K562 (cell line): ENCODE measurements around the gene MCAT. TPM values are rescaled to one million over a fixed set of nuclear protein-coding genes. Genes with fewer than 3 reads are reported as not detected.

Experiments
- ATF1 ChIP-seq, 2 experiments: fragments of 450-650 bp in 1 of 2; IDR thresholded peaks; 2 replicates each; pipeline ENCODE4 v1.6.1; 2016; ENCODE audit warnings: missing compliant biosample characterization in 1 of 2, missing genetic modification characterization in 1 of 2
- BRF1 ChIP-seq: IDR thresholded peaks from 3 replicates; pipeline ENCODE4 v1.6.1; 2011; ENCODE audit warnings: borderline replicate concordance, mild to moderate bottlenecking; ENCODE audit not compliant: insufficient read length; ENCODE audit errors: extremely low read depth
- CBX1 ChIP-seq: sonication (generic); IDR thresholded peaks from 2 replicates; pipeline ENCODE4 v1.6.1; 2016; ENCODE audit warnings: antibody characterized with exemption, low read depth, mild to moderate bottlenecking
- CC2D1A ChIP-seq: fragments of 450-650 bp; IDR thresholded peaks from 2 replicates; pipeline ENCODE4 v1.6.1; 2017; ENCODE audit warnings: mild to moderate bottlenecking
- CREB1 ChIP-seq, 2 experiments: sonication (generic) in 1 of 2; formaldehyde crosslinking in 1 of 2; IDR thresholded peaks; 2 replicates each; pipeline versions ENCODE4 v1.6.1 to v1.8.0; 2012 to 2022; ENCODE audit warnings: inconsistent platforms in 1 of 2, mild to moderate bottlenecking in 1 of 2, missing genetic modification reagents in 1 of 2, moderate library complexity in 1 of 2
- E2F8 ChIP-seq: fragments of 450-650 bp; IDR thresholded peaks from 2 replicates; pipeline ENCODE4 v1.7.1; 2018; ENCODE audit warnings: mild to moderate bottlenecking, low read depth; ENCODE audit not compliant: partially characterized antibody
- GTF2A2 ChIP-seq: IDR thresholded peaks from 2 replicates; pipeline ENCODE4 v1.6.1; 2016; ENCODE audit warnings: mild to moderate bottlenecking, missing genetic modification characterization, missing compliant biosample characterization
- LARP7 ChIP-seq: fragments of 450-650 bp; IDR thresholded peaks from 2 replicates; pipeline ENCODE4 v1.6.1; 2016
- MAZ ChIP-seq, 2 experiments: fragments of 450-650 bp in 1 of 2; sonication (generic) in 1 of 2; formaldehyde crosslinking; IDR thresholded peaks in 1 of 2; conservative IDR thresholded peaks in 1 of 2; 2 replicates each; pipeline versions ENCODE4 v1.4.0 to v1.5.0; 2020; ENCODE audit warnings: mild to moderate bottlenecking in 1 of 2, missing genetic modification reagents in 1 of 2
- MTF1 ChIP-seq: fragments of 250-450 bp; sonication (Bioruptor Pico); IDR thresholded peaks from 2 replicates; pipeline ENCODE4 v1.9.0; 2021; ENCODE audit warnings: moderate library complexity, mild to moderate bottlenecking, inconsistent platforms, borderline replicate concordance
- NR2C1 ChIP-seq, 2 experiments: fragments of 450-650 bp; IDR thresholded peaks; 2 replicates each; pipeline ENCODE4 v1.6.1; 2017; ENCODE audit warnings: mild to moderate bottlenecking in 2 of 2, antibody characterized with exemption in 1 of 2, inconsistent platforms in 1 of 2, missing compliant biosample characterization in 1 of 2, missing genetic modification characterization in 1 of 2
- RBFOX2 ChIP-seq: fragments of 200-400 bp; formaldehyde crosslinking; IDR thresholded peaks from 2 replicates; pipeline ENCODE4 v1.6.1; 2017; ENCODE audit warnings: low read depth, mild to moderate bottlenecking, low read length, moderate library complexity
- RCOR1 ChIP-seq, 2 experiments: IDR thresholded peaks; 2 replicates each; pipeline ENCODE4 v1.6.1; 2012; ENCODE audit warnings: low read depth in 2 of 2, low read length in 2 of 2, borderline replicate concordance in 1 of 2, improper control_type of control experiment in 1 of 2
- SAFB2 ChIP-seq: fragments of 200-400 bp; formaldehyde crosslinking; IDR thresholded peaks from 2 replicates; pipeline ENCODE4 v1.6.1; 2018; ENCODE audit warnings: borderline replicate concordance, low read length, low read depth, moderate library complexity; ENCODE audit not compliant: severe bottlenecking
- SREBF1 ChIP-seq: fragments of 150-350 bp; IDR thresholded peaks from 2 replicates; pipeline ENCODE4 v1.6.1; 2014; ENCODE audit warnings: antibody characterized with exemption, low read depth, low read length, borderline replicate concordance
- TFE3 ChIP-seq: fragments of 450-650 bp; formaldehyde crosslinking; IDR thresholded peaks from 2 replicates; pipeline ENCODE4 v1.4.0; 2020; ENCODE audit warnings: mild to moderate bottlenecking, mixed read lengths
- ZBTB8A ChIP-seq: fragments of 450-650 bp; IDR thresholded peaks from 2 replicates; pipeline ENCODE4 v1.6.1; 2018; ENCODE audit warnings: mild to moderate bottlenecking, moderate library complexity; ENCODE audit not compliant: partially characterized antibody
- ZNF143 ChIP-seq: sonication (generic); formaldehyde crosslinking; IDR thresholded peaks from 2 replicates; pipeline ENCODE4 v1.9.0; 2022; ENCODE audit warnings: mild to moderate bottlenecking, missing genetic modification reagents
- ZNF717 ChIP-seq: fragments of 250-450 bp; sonication (Bioruptor Pico); IDR thresholded peaks from 2 replicates; pipeline ENCODE4 v1.5.0; 2021
- polyA plus RNA-seq, 8 experiments: library from polyadenylated mRNA; depleted of rRNA in 4 of 8; stranded (reverse) in 5 of 8; unstranded in 3 of 8; fragments of >200 nt; fragmentation: Nextera tagmentation in 2 of 8; fragmentation: Illumina TruSeq in 1 of 8; extraction: Ambion mirVana in 2 of 8; extraction: Trizol in 1 of 8; gene quantifications; 2 replicates each; pipeline versions ENCODE4 v1.2.1 to v1.2.3, GENCODE V29; 2011 to 2014; ENCODE audit warnings: inconsistent platforms in 1 of 8, missing spikeins in 1 of 8
- total RNA-seq, 7 experiments: library from RNA; depleted of rRNA in 6 of 7; stranded (reverse); fragments of >200 nt in 6 of 7; fragmentation: Illumina TruSeq in 2 of 7; extraction: Trizol in 2 of 7; gene quantifications; 2 replicates each; pipeline versions ENCODE4 v1.2.1 to v1.2.3, GENCODE V29; 2011 to 2021; ENCODE audit warnings: low replicate concordance in 1 of 7
- TF ChIP-seq, protein P1 (sequence below): fragments of 250-450 bp; sonication (Bioruptor Pico); IDR thresholded peaks from 2 replicates; pipeline ENCODE4 v1.9.0; 2021; ENCODE audit warnings: mild to moderate bottlenecking, inconsistent platforms

MCAT gene
- total and polyA plus RNA-seq, 9 of the 15 experiments (the other 6 are each of a cell fraction or from before 2014, with no cell fraction given): 3.3 to 27.8 (median 13.9) TPM

DNA sequence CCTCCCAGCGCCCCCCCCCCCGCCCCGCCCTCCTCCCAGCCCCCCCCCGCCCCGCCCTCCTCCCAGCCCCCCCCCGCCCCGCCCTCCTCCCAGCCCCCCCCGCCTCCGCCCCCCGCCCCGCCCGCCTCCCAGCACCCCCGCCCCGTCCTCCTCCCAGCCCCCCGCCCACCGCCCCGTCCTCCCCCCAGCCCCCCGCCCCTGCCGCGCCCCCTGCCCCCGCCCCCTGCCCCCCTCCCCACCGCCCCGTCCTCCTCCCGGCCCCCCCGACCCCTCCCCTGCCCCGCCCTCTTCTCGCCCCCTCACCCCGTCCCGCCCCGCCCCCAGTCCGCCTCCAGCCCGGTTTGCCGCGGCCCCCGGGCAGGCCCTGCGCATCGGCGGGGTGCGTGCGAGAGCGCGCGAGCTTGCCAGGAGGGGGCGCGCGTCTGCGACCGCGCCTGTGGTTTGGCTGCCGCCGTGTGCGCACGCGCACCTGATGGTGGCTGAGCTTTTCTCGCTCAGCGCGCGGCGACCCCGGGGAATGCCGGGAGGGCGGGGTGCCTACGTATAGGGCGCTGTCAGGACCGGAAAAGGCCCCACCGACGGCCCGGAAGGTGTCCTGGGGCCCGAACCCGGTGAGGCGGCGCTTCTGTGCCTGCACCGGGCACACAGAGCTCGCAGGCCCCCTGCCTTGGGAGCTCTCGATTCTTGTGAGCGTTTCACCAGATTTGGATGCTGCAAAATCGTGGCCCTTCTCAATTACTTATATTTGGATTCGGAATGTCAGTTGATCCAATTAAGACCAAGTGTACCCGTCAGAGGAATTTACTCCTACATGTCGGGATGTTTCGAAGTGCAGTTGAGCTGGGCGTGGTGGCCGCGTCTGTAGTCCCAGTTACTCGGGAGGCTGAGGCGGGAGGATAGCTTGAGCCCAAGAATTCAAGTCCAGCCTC, 44.2 kb upstream of the MCAT start (continued):
- TF ChIP-seq LARP7 (no peak), ZBTB8A (no peak), TFE3 (no peak), E2F8 (peak; percentile 34), SAFB2 (no peak), CBX1 (no peak), MTF1 (CRISPR knock-in tag) (no peak), ATF1 (CRISPR knock-in tag; IDR thresholded peaks at IDR 0.05) (no peak), ATF1 (tag; IDR thresholded peaks at IDR 0.05) (peak; percentile 90), NR2C1 (IDR thresholded peaks at IDR 0.05) (peak; percentile 95), NR2C1 (tag; IDR thresholded peaks at IDR 0.05) (peak; percentile 96), ZNF143 (peak; percentile 76), RCOR1 (IDR thresholded peaks at IDR 0.05; ENCODE audit: borderline replicate concordance in 1 of 2, low read depth in 2 of 2, low read length in 2 of 2) (no peak), BRF1 (no peak), SREBF1 (no peak), GTF2A2 (tag) (no peak), CREB1 (IDR thresholded peaks at IDR 0.05) (peak; percentile 69), CREB1 (CRISPR knock-in tag; IDR thresholded peaks at IDR 0.05) (peak; percentile 80), CC2D1A (no peak), ZNF717 (CRISPR knock-in tag) (no peak), MAZ (CRISPR knock-in tag; conservative IDR thresholded peaks at IDR 0.05 in 1 of 2, IDR thresholded peaks at IDR 0.05 in 1 of 2) (peak; percentile 87 to 91), RBFOX2 (peak; percentile 83)
- TF ChIP-seq, protein P1, sequence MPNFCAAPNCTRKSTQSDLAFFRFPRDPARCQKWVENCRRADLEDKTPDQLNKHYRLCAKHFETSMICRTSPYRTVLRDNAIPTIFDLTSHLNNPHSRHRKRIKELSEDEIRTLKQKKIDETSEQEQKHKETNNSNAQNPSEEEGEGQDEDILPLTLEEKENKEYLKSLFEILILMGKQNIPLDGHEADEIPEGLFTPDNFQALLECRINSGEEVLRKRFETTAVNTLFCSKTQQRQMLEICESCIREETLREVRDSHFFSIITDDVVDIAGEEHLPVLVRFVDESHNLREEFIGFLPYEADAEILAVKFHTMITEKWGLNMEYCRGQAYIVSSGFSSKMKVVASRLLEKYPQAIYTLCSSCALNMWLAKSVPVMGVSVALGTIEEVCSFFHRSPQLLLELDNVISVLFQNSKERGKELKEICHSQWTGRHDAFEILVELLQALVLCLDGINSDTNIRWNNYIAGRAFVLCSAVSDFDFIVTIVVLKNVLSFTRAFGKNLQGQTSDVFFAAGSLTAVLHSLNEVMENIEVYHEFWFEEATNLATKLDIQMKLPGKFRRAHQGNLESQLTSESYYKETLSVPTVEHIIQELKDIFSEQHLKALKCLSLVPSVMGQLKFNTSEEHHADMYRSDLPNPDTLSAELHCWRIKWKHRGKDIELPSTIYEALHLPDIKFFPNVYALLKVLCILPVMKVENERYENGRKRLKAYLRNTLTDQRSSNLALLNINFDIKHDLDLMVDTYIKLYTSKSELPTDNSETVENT (CRISPR knock-in tag): no peak
